GM12892 (cell line): ENCODE data around the gene PRPF18.

ENCODE experiments used
- POLR2A ChIP-seq: IDR thresholded peaks from 2 replicates; pipeline ENCODE4 v1.6.1; 2011; ENCODE audit warnings: low read depth, low read length, control low read depth
- POLR2AphosphoS5 ChIP-seq: IDR thresholded peaks from 2 replicates; pipeline ENCODE4 v1.6.1; 2011; ENCODE audit warnings: low read depth, low read length, control low read depth

- TF ChIP-seq POLR2A = no peak
- no peak for TF ChIP-seq POLR2AphosphoS5
These were observed 74.5 kb downstream of the PRPF18 start for GRCh38 chr10:13661256-13661655.
